Measurements from ENCODE around the gene ARID1A.

GRCh38 chr1:26744075-26744959 lies 48.5 kb downstream of the ARID1A start:
- no peak for TF ChIP-seq POLR2A (IDR thresholded peaks at IDR 0.05)
- no peak for TF ChIP-seq CTCF (IDR thresholded peaks at IDR 0.05)
- no peak for TF ChIP-seq EP300 (IDR thresholded peaks at IDR 0.05)

Measured in ovary (tissue), 3 donors.